ENCODE measurements around the gene ZNF254.

Gene ZNF254

DNA sequence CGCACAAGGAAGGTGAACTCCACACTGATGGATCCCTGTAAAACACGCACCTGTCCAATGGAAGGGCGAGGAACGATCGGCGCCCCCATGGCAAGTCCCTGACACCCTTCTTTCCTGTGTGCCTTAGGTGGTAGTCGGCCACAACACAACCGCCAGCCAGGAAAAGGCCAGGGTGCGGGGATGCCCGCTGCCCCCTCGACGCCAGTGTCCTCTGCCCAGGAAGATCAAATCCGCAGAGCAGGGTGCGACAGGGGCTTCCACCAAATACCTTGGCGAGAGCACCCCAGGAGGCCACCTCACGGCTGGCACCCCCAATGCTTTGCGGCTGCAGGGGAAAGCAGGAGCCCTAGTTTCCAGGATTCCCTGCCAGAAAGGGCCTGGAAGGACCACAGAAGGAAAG is 91.2 kb downstream of the ZNF254 start:
- TF ChIP-seq, protein P1, sequence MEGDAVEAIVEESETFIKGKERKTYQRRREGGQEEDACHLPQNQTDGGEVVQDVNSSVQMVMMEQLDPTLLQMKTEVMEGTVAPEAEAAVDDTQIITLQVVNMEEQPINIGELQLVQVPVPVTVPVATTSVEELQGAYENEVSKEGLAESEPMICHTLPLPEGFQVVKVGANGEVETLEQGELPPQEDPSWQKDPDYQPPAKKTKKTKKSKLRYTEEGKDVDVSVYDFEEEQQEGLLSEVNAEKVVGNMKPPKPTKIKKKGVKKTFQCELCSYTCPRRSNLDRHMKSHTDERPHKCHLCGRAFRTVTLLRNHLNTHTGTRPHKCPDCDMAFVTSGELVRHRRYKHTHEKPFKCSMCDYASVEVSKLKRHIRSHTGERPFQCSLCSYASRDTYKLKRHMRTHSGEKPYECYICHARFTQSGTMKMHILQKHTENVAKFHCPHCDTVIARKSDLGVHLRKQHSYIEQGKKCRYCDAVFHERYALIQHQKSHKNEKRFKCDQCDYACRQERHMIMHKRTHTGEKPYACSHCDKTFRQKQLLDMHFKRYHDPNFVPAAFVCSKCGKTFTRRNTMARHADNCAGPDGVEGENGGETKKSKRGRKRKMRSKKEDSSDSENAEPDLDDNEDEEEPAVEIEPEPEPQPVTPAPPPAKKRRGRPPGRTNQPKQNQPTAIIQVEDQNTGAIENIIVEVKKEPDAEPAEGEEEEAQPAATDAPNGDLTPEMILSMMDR (IDR thresholded peaks at IDR 0.05; ENCODE audit: insufficient read depth, low read depth, low read length, missing control alignments) = no peak
- no peak overlapping the region for H3K4me3 ChIP-seq (ENCODE audit: low read depth, low read length)
- DNase-seq (ENCODE audit: low read depth) = no peak

Data from GM12865 (cell line).